ENCODE measurements around the gene RTEL1. TPM values are rescaled to one million over a fixed set of nuclear protein-coding genes. Genes with fewer than 3 reads are reported as not detected.

The RTEL1 gene
- total and polyA plus RNA-seq, 9 of the 15 experiments (the other 6 are each of a cell fraction or from before 2014, with no cell fraction given): 0.36 to 61.0 (median 17.9) TPM

DNA sequence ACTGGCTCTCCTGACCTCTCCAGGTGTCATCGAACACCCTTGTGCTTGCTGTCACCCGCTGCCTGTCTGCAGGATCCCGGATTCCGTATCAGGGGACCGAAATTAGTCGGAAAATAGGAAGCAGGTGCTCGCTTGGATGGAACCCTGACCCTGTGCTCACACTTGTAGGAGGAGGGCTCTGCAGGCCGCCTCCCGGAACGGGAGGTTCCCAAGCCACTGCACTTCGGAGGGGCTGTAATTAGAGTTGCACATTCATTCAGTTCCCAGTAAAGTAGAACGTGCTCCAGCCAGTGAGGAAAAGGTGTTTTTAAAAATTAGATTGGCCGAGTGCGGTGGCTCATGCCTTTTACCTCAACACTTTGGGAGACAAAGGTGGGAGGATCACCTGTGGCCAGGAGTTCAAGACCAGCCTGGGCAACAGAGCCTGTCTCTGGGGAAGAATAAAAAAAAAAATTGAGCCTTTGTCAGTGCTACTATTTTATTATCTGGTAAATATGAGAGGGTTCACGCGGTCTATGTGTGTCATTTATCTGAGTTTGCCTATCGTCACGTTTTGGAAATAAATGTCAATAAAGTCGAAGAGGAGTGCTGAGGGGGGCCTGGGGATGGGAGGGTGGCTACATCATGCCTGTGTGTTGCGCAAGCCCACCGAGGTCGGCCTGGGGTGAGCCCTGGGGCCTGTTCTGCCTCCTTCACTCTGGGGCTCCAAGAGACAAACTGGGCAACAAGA, 29.7 kb upstream of the RTEL1 start (continued):
- peak; percentile 72 for TF ChIP-seq SAP30 (IDR thresholded peaks at IDR 0.05; ENCODE audit: borderline replicate concordance, insufficient read depth, low read depth, low read length, poor library complexity, severe bottlenecking)
- TF ChIP-seq MAFG (tag; conservative IDR thresholded peaks at IDR 0.05): no peak
- TF ChIP-seq, protein P1, sequence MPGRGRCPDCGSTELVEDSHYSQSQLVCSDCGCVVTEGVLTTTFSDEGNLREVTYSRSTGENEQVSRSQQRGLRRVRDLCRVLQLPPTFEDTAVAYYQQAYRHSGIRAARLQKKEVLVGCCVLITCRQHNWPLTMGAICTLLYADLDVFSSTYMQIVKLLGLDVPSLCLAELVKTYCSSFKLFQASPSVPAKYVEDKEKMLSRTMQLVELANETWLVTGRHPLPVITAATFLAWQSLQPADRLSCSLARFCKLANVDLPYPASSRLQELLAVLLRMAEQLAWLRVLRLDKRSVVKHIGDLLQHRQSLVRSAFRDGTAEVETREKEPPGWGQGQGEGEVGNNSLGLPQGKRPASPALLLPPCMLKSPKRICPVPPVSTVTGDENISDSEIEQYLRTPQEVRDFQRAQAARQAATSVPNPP (IDR thresholded peaks at IDR 0.05; ENCODE audit: borderline replicate concordance, insufficient read depth, insufficient read length): no peak
- 0 out of 2 replicates have a peak, but pooled peaks have one; percentile 38 for TF ChIP-seq ERF (CRISPR knock-in tag; IDR thresholded peaks at IDR 0.05)
- peak; percentile 74 for TF ChIP-seq TOE1 (IDR thresholded peaks at IDR 0.05; ENCODE audit: borderline replicate concordance)
- TF ChIP-seq TOE1 (CRISPR knock-in tag; IDR thresholded peaks at IDR 0.05; ENCODE audit: borderline replicate concordance, low read depth): no peak
- peak; percentile 58 for TF ChIP-seq DPF2 (IDR thresholded peaks at IDR 0.05)
- no peak for TF ChIP-seq RBM22 (IDR thresholded peaks at IDR 0.05; ENCODE audit: low read depth, low read length, poor library complexity, severe bottlenecking)
- TF ChIP-seq NFYB (IDR thresholded peaks at IDR 0.05; ENCODE audit: extremely low read depth, insufficient read length): no peak
- 0 out of 2 replicates have a peak, but pooled peaks have one; percentile 13 for TF ChIP-seq CREB1 (IDR thresholded peaks at IDR 0.05)
- TF ChIP-seq CREB1 (CRISPR knock-in tag; IDR thresholded peaks at IDR 0.05): no peak
- TF ChIP-seq ZKSCAN3 (CRISPR knock-in tag; IDR thresholded peaks at IDR 0.05): no peak
- peak; percentile 76 for TF ChIP-seq PML (IDR thresholded peaks at IDR 0.05; ENCODE audit: low read length)
- TF ChIP-seq MTA1 (IDR thresholded peaks at IDR 0.05; ENCODE audit: borderline replicate concordance): 0 out of 2 replicates have a peak, but pooled peaks have one; percentile 56
- TF ChIP-seq, protein P2, sequence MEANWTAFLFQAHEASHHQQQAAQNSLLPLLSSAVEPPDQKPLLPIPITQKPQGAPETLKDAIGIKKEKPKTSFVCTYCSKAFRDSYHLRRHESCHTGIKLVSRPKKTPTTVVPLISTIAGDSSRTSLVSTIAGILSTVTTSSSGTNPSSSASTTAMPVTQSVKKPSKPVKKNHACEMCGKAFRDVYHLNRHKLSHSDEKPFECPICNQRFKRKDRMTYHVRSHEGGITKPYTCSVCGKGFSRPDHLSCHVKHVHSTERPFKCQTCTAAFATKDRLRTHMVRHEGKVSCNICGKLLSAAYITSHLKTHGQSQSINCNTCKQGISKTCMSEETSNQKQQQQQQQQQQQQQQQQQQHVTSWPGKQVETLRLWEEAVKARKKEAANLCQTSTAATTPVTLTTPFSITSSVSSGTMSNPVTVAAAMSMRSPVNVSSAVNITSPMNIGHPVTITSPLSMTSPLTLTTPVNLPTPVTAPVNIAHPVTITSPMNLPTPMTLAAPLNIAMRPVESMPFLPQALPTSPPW (CRISPR knock-in tag; IDR thresholded peaks at IDR 0.05): peak; percentile 60
- TF ChIP-seq JUND (IDR thresholded peaks at IDR 0.05; ENCODE audit: borderline replicate concordance, low read depth, low read length): peak; percentile 76
- peak; percentile 56; the same call in 1 of the 3 replicates for TF ChIP-seq JUND (tag; IDR thresholded peaks at IDR 0.05; ENCODE audit: borderline replicate concordance, low read depth, low read length)
- peak; percentile 43; the same call in 1 of the 2 replicates for TF ChIP-seq ZNF24 (IDR thresholded peaks at IDR 0.05)
- TF ChIP-seq SLC30A9 (CRISPR knock-in tag; IDR thresholded peaks at IDR 0.05): no peak
- TF ChIP-seq POLR2A (conservative IDR thresholded peaks at IDR 0.05): peak; percentile 90
- TF ChIP-seq, protein P3, sequence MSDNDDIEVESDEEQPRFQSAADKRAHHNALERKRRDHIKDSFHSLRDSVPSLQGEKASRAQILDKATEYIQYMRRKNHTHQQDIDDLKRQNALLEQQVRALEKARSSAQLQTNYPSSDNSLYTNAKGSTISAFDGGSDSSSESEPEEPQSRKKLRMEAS (CRISPR knock-in tag; IDR thresholded peaks at IDR 0.05): peak; percentile 80
- TF ChIP-seq NFRKB (IDR thresholded peaks at IDR 0.05; ENCODE audit: low read depth): peak; percentile 76
- peak in 1 of 2 experiments; percentile 97; a peak in 3 of 4 replicates for TF ChIP-seq TRIM24 (IDR thresholded peaks at IDR 0.05)
- peak; percentile 87 for TF ChIP-seq RBM39 (optimal IDR thresholded peaks at IDR 0.05; ENCODE audit: low read depth, low read length)
- TF ChIP-seq, protein P4, sequence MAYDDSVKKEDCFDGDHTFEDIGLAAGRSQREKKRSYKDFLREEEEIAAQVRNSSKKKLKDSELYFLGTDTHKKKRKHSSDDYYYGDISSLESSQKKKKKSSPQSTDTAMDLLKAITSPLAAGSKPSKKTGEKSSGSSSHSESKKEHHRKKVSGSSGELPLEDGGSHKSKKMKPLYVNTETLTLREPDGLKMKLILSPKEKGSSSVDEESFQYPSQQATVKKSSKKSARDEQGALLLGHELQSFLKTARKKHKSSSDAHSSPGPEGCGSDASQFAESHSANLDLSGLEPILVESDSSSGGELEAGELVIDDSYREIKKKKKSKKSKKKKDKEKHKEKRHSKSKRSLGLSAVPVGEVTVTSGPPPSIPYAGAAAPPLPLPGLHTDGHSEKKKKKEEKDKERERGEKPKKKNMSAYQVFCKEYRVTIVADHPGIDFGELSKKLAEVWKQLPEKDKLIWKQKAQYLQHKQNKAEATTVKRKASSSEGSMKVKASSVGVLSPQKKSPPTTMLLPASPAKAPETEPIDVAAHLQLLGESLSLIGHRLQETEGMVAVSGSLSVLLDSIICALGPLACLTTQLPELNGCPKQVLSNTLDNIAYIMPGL (CRISPR knock-in tag; IDR thresholded peaks at IDR 0.05): 0 out of 2 replicates have a peak, but pooled peaks have one; percentile 45
